BJ (cell line): ENCODE measurements around the gene GOLGA8A. TPM values are rescaled to one million over a fixed set of nuclear protein-coding genes. Genes with fewer than 3 reads are reported as not detected.
"Not testable (repeated sequence)": the region's sequence is repeated elsewhere in the genome, so short reads cannot be mapped to it uniquely, and the experiment has no call there.

Experiments used
- CTCF ChIA-PET: fragments of 350-600 bp; formaldehyde crosslinking; extraction: SDS; loops from one replicate; lab custom pipeline; 2021; ENCODE audit warnings: antibody characterized with exemption, inconsistent platforms; lab: Yijun Ruan, JAX
- POLR2A ChIA-PET: fragments of 300-600 bp; sonication (Branson Sonifier 250); formaldehyde crosslinking; extraction: SDS; loops from one replicate; lab custom pipeline; 2021; ENCODE audit warnings: antibody characterized with exemption; lab: Charles Lee
- DNase-seq: peaks from one replicate; pipeline ENCODE4 v3.0.0-alpha.2; 2011; ENCODE audit warnings: low read depth
- H3K27me3 ChIP-seq: 2 replicates; pipeline ENCODE4 v1.6.0; 2011; ENCODE audit warnings: low read length; ENCODE audit not compliant: control insufficient read depth, insufficient read depth
- H3K36me3 ChIP-seq: 2 replicates; pipeline ENCODE4 v1.5.1; 2011; ENCODE audit warnings: low read length; ENCODE audit not compliant: control insufficient read depth, insufficient read depth
- H3K4me3 ChIP-seq: 2 replicates; pipeline ENCODE4 v1.5.1; 2011; ENCODE audit warnings: low read depth, mild to moderate bottlenecking, control low read depth, low read length
- CTCF ChIP-seq: IDR thresholded peaks from 2 replicates; pipeline ENCODE4 v1.5.1; 2011; ENCODE audit warnings: low read depth, mild to moderate bottlenecking, control low read depth, inconsistent platforms, low read length, moderate library complexity; ENCODE audit not compliant: insufficient read depth
- polyA plus RNA-seq: library from polyadenylated mRNA; depleted of rRNA; stranded (reverse); fragments of >200 nt; gene quantifications from 2 replicates; pipeline ENCODE4 v1.2.3, GENCODE V29; 2011

The GOLGA8A gene
- polyA plus RNA-seq, 1 experiment = 12.7 TPM

GRCh38 chr15:34434627-34435305 lies 2.8 kb downstream of the GOLGA8A start:
- TF ChIP-seq CTCF = no peak
- DNase-seq = no peak
- H3K27me3 ChIP-seq = no peaks in the 10 kb centered on the region
- CTCF ChIA-PET = interaction anchor here (0.7 kb wide), 1 partner anchor 59 kb away, joined by 3 read pairs; no protein-coding TSS in a partner anchor
- POLR2A ChIA-PET = no interaction called here
- peaks cover 7% of the 10 kb centered on the region for H3K36me3 ChIP-seq
- H3K4me3 ChIP-seq = no peak overlapping the region

- POLR2A ChIA-PET, DNase-seq, H3K4me3 ChIP-seq, H3K36me3 ChIP-seq, CTCF ChIA-PET, H3K27me3 ChIP-seq: not testable (repeated sequence)
These were observed 3.5 kb downstream of the GOLGA8A start for GRCh38 chr15:34433956-34434626.

- POLR2A ChIA-PET, DNase-seq, H3K27me3 ChIP-seq, H3K36me3 ChIP-seq, H3K4me3 ChIP-seq, CTCF ChIA-PET: not testable (repeated sequence)
These were observed 7.0 kb downstream of the GOLGA8A start for GRCh38 chr15:34430642-34431041.

GRCh38 chr15:34423425-34424090 lies 14.1 kb downstream of the GOLGA8A start:
- POLR2A ChIA-PET, DNase-seq, H3K36me3 ChIP-seq, CTCF ChIA-PET, H3K27me3 ChIP-seq, H3K4me3 ChIP-seq: not testable (repeated sequence)

GRCh38 chr15:34420953-34421352 lies 16.7 kb downstream of the GOLGA8A start:
- H3K4me3 ChIP-seq, H3K36me3 ChIP-seq, POLR2A ChIA-PET, CTCF ChIA-PET, H3K27me3 ChIP-seq, DNase-seq: not testable (repeated sequence)

GRCh38 chr15:34418435-34418834 lies 19.2 kb downstream of the GOLGA8A start:
- CTCF ChIA-PET, H3K4me3 ChIP-seq, POLR2A ChIA-PET: not testable (repeated sequence)

GRCh38 chr15:34409511-34409910 lies 28.1 kb downstream of the GOLGA8A start:
- H3K4me3 ChIP-seq, DNase-seq, H3K27me3 ChIP-seq, POLR2A ChIA-PET, H3K36me3 ChIP-seq, CTCF ChIA-PET: not testable (repeated sequence)

More at GRCh38 chr15:34418435-34418834, 19.2 kb downstream of the GOLGA8A start:
- H3K27me3 ChIP-seq, H3K36me3 ChIP-seq, DNase-seq: not testable (repeated sequence)

- H3K27me3 ChIP-seq, H3K36me3 ChIP-seq, CTCF ChIA-PET, H3K4me3 ChIP-seq, DNase-seq, POLR2A ChIA-PET: not testable (repeated sequence)
These were observed 28.6 kb downstream of the GOLGA8A start for GRCh38 chr15:34408973-34409372.

GRCh38 chr15:34403899-34404298 lies 33.7 kb downstream of the GOLGA8A start:
- DNase-seq, POLR2A ChIA-PET, H3K4me3 ChIP-seq, H3K27me3 ChIP-seq, H3K36me3 ChIP-seq, CTCF ChIA-PET: not testable (repeated sequence)

- DNase-seq, H3K27me3 ChIP-seq, H3K36me3 ChIP-seq, H3K4me3 ChIP-seq, CTCF ChIA-PET, POLR2A ChIA-PET: not testable (repeated sequence)
These were observed 34.4 kb downstream of the GOLGA8A start for GRCh38 chr15:34403160-34403598.

GRCh38 chr15:34397637-34398259 lies 39.9 kb downstream of the GOLGA8A start:
- H3K27me3 ChIP-seq, CTCF ChIA-PET, POLR2A ChIA-PET, H3K36me3 ChIP-seq, DNase-seq, H3K4me3 ChIP-seq: not testable (repeated sequence)
